GM12878 (cell line): Measurements from ENCODE around the gene KRR1. TPM values are rescaled to one million over a fixed set of nuclear protein-coding genes. Genes with fewer than 3 reads are reported as not detected.

ENCODE experiments used
- ASH2L ChIP-seq: fragments of 300-600, 200-600 bp; sonication (generic); IDR thresholded peaks from 2 replicates; pipeline ENCODE4 v1.6.1; 2017; ENCODE audit warnings: low read depth, mild to moderate bottlenecking, borderline replicate concordance
- CEBPZ ChIP-seq: fragments of 150-350 bp; IDR thresholded peaks from 2 replicates; pipeline ENCODE4 v1.6.1; 2016; ENCODE audit warnings: low read depth, low read length
- CREB1 ChIP-seq: IDR thresholded peaks from 2 replicates; pipeline ENCODE4 v1.6.1; 2012; ENCODE audit warnings: low read depth, mild to moderate bottlenecking, inconsistent platforms
- E4F1 ChIP-seq: fragments of 450-650 bp; IDR thresholded peaks from 2 replicates; pipeline ENCODE4 v1.6.1; 2018; ENCODE audit warnings: borderline replicate concordance, mild to moderate bottlenecking; ENCODE audit not compliant: partially characterized antibody
- EGR1 ChIP-seq, 2 experiments: IDR thresholded peaks; 1 replicate in 1 of 2; 2 replicates in 1 of 2; pipeline ENCODE4 v1.6.1; 2011 to 2012; ENCODE audit warnings: low read depth in 2 of 2, low read length in 2 of 2, borderline replicate concordance in 1 of 2, mild to moderate bottlenecking in 1 of 2, moderate library complexity in 1 of 2
- ETV6 ChIP-seq, 2 experiments: fragments of 450-650 bp in 1 of 2; IDR thresholded peaks in 1 of 2; conservative IDR thresholded peaks in 1 of 2; 2 replicates each; pipeline ENCODE4 v1.6.1; 2014; ENCODE audit warnings: antibody characterized with exemption in 1 of 2, borderline replicate concordance in 1 of 2, low read depth in 1 of 2, mild to moderate bottlenecking in 1 of 2, moderate library complexity in 1 of 2
- IRF4 ChIP-seq: IDR thresholded peaks from 2 replicates; pipeline ENCODE4 v1.6.1; 2011; ENCODE audit warnings: low read depth, low read length
- NBN ChIP-seq: fragments of 450-650 bp; IDR thresholded peaks from 2 replicates; pipeline ENCODE4 v1.6.1; 2016
- NFXL1 ChIP-seq: fragments of 450-650 bp; IDR thresholded peaks from 2 replicates; pipeline ENCODE4 v1.6.1; 2017; ENCODE audit warnings: antibody characterized with exemption, mild to moderate bottlenecking, borderline replicate concordance
- NR2F1 ChIP-seq: fragments of 450-650 bp; conservative IDR thresholded peaks from 2 replicates; pipeline ENCODE4 v1.6.1; 2017; ENCODE audit warnings: mild to moderate bottlenecking
- SIX5 ChIP-seq: IDR thresholded peaks from 2 replicates; pipeline ENCODE4 v1.6.1; 2011; ENCODE audit warnings: mild to moderate bottlenecking, low read depth, low read length, moderate library complexity; ENCODE audit not compliant: severe bottlenecking
- SMAD5 ChIP-seq: IDR thresholded peaks from 2 replicates; pipeline ENCODE4 v1.6.1; 2016; ENCODE audit warnings: antibody characterized with exemption, low read depth
- SPI1 ChIP-seq: IDR thresholded peaks from 2 replicates; pipeline ENCODE4 v1.6.1; 2011; ENCODE audit warnings: low read depth, mild to moderate bottlenecking, low read length, moderate library complexity, borderline replicate concordance; ENCODE audit not compliant: insufficient read depth
- SUPT20H ChIP-seq: IDR thresholded peaks from 2 replicates; pipeline ENCODE4 v1.6.1; 2011; ENCODE audit warnings: low read depth, mild to moderate bottlenecking, low read length, moderate library complexity, borderline replicate concordance; ENCODE audit not compliant: control insufficient read depth
- ZBED1 ChIP-seq: IDR thresholded peaks from 2 replicates; pipeline ENCODE4 v1.6.1; 2016; ENCODE audit warnings: borderline replicate concordance
- ZNF274 ChIP-seq: IDR thresholded peaks from one replicate; pipeline ENCODE4 v1.8.0; 2011; ENCODE audit not compliant: insufficient read length, insufficient read depth
- polyA plus RNA-seq, 11 experiments: library from polyadenylated mRNA; depleted of rRNA in 4 of 11; unstranded in 6 of 11; stranded (reverse) in 5 of 11; fragments of >200 nt; fragmentation: Nextera tagmentation in 4 of 11; fragmentation: Illumina TruSeq in 1 of 11; extraction: Ambion mirVana in 4 of 11; extraction: Trizol in 1 of 11; gene quantifications; 1 replicate in 1 of 11; 2 replicates in 10 of 11; pipeline versions ENCODE4 v1.2.1 to v1.2.3, GENCODE V29; 2011 to 2016; ENCODE audit warnings: inconsistent platforms in 2 of 11, missing spikeins in 2 of 11, low read depth in 1 of 11
- total RNA-seq, 4 experiments: library from RNA; depleted of rRNA in 3 of 4; stranded (reverse); fragments of >200 nt in 3 of 4; fragmentation: Illumina TruSeq in 1 of 4; extraction: Trizol in 1 of 4; gene quantifications; 2 replicates each; pipeline versions ENCODE4 v1.2.1 to v1.2.3, GENCODE V29; 2013 to 2021
- TF ChIP-seq, protein P1 (sequence below): fragments of 450-650 bp; IDR thresholded peaks from 2 replicates; pipeline ENCODE4 v1.6.1; 2017; ENCODE audit warnings: mild to moderate bottlenecking
- TF ChIP-seq, protein P2 (sequence below): fragments of 450-650 bp; IDR thresholded peaks from 2 replicates; pipeline ENCODE4 v1.6.1; 2017; ENCODE audit warnings: antibody characterized with exemption, mild to moderate bottlenecking, moderate library complexity

Gene KRR1
- total and polyA plus RNA-seq, 10 of the 15 experiments (the other 5 are each of a cell fraction or from before 2014, with no cell fraction given): 29.6 to 103 (median 75.3) TPM

DNA sequence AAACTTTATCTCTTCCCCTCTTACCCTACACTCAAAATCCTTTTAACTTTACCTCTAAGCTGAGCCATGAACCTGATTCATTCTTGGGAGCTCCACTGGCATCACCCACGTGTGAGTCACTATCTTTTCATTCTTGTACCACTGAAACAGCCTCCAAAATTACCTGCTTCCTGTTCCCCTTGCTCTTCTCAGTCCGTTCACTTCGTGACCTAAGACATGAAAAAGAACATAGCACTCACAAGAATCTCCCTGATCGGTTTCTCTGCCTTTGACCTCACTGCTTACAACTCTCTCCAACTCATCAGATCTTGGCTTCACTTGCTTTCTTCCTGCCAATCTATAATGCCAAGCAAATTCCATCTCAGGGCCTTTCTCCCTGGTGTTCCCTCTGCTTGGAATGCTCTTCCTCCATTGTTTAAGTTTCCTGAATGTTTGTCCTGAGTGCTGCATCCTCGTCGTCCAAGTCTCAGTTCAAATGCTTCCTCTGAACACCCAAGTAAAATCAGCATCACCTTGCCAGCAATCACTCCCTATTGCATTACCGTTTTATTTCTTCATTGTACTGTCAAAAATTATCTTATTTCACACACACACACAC lies 21.7 kb downstream of the KRR1 start (continued):
- no peak for TF ChIP-seq CEBPZ
- no peak for TF ChIP-seq E4F1
- TF ChIP-seq ETV6 (conservative IDR thresholded peaks at IDR 0.05 in 1 of 2, IDR thresholded peaks at IDR 0.05 in 1 of 2; ENCODE audit: borderline replicate concordance in 1 of 2, low read depth in 1 of 2): no peak
- TF ChIP-seq, protein P1, sequence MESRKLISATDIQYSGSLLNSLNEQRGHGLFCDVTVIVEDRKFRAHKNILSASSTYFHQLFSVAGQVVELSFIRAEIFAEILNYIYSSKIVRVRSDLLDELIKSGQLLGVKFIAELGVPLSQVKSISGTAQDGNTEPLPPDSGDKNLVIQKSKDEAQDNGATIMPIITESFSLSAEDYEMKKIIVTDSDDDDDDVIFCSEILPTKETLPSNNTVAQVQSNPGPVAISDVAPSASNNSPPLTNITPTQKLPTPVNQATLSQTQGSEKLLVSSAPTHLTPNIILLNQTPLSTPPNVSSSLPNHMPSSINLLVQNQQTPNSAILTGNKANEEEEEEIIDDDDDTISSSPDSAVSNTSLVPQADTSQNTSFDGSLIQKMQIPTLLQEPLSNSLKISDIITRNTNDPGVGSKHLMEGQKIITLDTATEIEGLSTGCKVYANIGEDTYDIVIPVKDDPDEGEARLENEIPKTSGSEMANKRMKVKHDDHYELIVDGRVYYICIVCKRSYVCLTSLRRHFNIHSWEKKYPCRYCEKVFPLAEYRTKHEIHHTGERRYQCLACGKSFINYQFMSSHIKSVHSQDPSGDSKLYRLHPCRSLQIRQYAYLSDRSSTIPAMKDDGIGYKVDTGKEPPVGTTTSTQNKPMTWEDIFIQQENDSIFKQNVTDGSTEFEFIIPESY: no peak
- no peak for TF ChIP-seq ASH2L
- TF ChIP-seq, protein P2, sequence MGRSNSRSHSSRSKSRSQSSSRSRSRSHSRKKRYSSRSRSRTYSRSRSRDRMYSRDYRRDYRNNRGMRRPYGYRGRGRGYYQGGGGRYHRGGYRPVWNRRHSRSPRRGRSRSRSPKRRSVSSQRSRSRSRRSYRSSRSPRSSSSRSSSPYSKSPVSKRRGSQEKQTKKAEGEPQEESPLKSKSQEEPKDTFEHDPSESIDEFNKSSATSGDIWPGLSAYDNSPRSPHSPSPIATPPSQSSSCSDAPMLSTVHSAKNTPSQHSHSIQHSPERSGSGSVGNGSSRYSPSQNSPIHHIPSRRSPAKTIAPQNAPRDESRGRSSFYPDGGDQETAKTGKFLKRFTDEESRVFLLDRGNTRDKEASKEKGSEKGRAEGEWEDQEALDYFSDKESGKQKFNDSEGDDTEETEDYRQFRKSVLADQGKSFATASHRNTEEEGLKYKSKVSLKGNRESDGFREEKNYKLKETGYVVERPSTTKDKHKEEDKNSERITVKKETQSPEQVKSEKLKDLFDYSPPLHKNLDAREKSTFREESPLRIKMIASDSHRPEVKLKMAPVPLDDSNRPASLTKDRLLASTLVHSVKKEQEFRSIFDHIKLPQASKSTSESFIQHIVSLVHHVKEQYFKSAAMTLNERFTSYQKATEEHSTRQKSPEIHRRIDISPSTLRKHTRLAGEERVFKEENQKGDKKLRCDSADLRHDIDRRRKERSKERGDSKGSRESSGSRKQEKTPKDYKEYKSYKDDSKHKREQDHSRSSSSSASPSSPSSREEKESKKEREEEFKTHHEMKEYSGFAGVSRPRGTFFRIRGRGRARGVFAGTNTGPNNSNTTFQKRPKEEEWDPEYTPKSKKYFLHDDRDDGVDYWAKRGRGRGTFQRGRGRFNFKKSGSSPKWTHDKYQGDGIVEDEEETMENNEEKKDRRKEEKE: no peak
- TF ChIP-seq CREB1: peak; percentile 48; the same call in 1 of the 2 replicates
- no peak for TF ChIP-seq NFXL1
- no peak for TF ChIP-seq NBN
- peak; percentile 16; the same call in 1 of the 2 replicates for TF ChIP-seq SPI1
- no peak for TF ChIP-seq ZBED1
- no peak for TF ChIP-seq SUPT20H
- TF ChIP-seq SIX5: no peak
- no peak for TF ChIP-seq NR2F1
- no peak for TF ChIP-seq IRF4
- no peak for TF ChIP-seq EGR1 (IDR thresholded peaks at IDR 0.05; ENCODE audit: borderline replicate concordance in 1 of 2, low read depth in 2 of 2, low read length in 2 of 2)
- TF ChIP-seq SMAD5: no peak
- TF ChIP-seq ZNF274: no peak
